HepG2 (cell line): ENCODE data around the gene UBALD1. TPM values are rescaled to one million over a fixed set of nuclear protein-coding genes. Genes with fewer than 3 reads are reported as not detected.
A peak's percentile ranks its signal among the peaks of the same experiment; 100 is the strongest.

Experiments
- CERS6 ChIP-seq: sonication (generic); formaldehyde crosslinking; IDR thresholded peaks from 2 replicates; pipeline ENCODE4 v1.5.0; 2020; ENCODE audit warnings: missing genetic modification reagents
- HDAC2 ChIP-seq: sonication (generic); formaldehyde crosslinking; IDR thresholded peaks from 2 replicates; pipeline ENCODE4 v1.4.0; 2020; ENCODE audit warnings: missing genetic modification reagents
- HES4 ChIP-seq: sonication (generic); formaldehyde crosslinking; IDR thresholded peaks from 2 replicates; pipeline ENCODE4 v1.9.0; 2021; ENCODE audit warnings: mild to moderate bottlenecking, missing genetic modification reagents, borderline replicate concordance
- HOXD1 ChIP-seq: sonication (generic); formaldehyde crosslinking; IDR thresholded peaks from 2 replicates; pipeline ENCODE4 v1.5.0; 2020; ENCODE audit warnings: missing genetic modification reagents
- KLF11 ChIP-seq: IDR thresholded peaks from 2 replicates; pipeline ENCODE4 v1.6.1; 2016; ENCODE audit warnings: missing compliant biosample characterization
- KLF9 ChIP-seq: IDR thresholded peaks from 2 replicates; pipeline ENCODE4 v1.6.1; 2016; ENCODE audit warnings: low read depth
- PCBP1 ChIP-seq: fragments of 200-400 bp; formaldehyde crosslinking; IDR thresholded peaks from 2 replicates; pipeline ENCODE4 v1.6.1; 2017; ENCODE audit warnings: mild to moderate bottlenecking, low read depth, low read length, borderline replicate concordance
- SAFB2 ChIP-seq: sonication (generic); formaldehyde crosslinking; IDR thresholded peaks from 2 replicates; pipeline ENCODE4 v1.5.1; 2020; ENCODE audit warnings: missing genetic modification reagents, low read depth, mild to moderate bottlenecking, borderline replicate concordance
- TEAD3 ChIP-seq: optimal IDR thresholded peaks from 2 replicates; pipeline ENCODE3; 2016; ENCODE audit warnings: borderline replicate concordance
- THAP9 ChIP-seq: sonication (generic); formaldehyde crosslinking; IDR thresholded peaks from 2 replicates; pipeline ENCODE4; 2020; ENCODE audit warnings: missing genetic modification reagents, mild to moderate bottlenecking, borderline replicate concordance
- WIZ ChIP-seq: sonication (generic); formaldehyde crosslinking; IDR thresholded peaks from 2 replicates; pipeline ENCODE4 v1.5.1; 2020; ENCODE audit warnings: mild to moderate bottlenecking, missing genetic modification reagents
- ZMYM4 ChIP-seq: sonication (generic); formaldehyde crosslinking; IDR thresholded peaks from 2 replicates; pipeline ENCODE4 v1.8.1; 2023; ENCODE audit warnings: mild to moderate bottlenecking, missing genetic modification reagents
- ZNF224 ChIP-seq: sonication (generic); formaldehyde crosslinking; IDR thresholded peaks from 2 replicates; pipeline ENCODE4 v1.5.0; 2020; ENCODE audit warnings: mild to moderate bottlenecking, missing genetic modification reagents
- ZNF280B ChIP-seq: sonication (generic); formaldehyde crosslinking; IDR thresholded peaks from 2 replicates; pipeline ENCODE4 v1.5.0; 2020; ENCODE audit warnings: missing genetic modification reagents, mild to moderate bottlenecking, borderline replicate concordance
- ZNF3 ChIP-seq: IDR thresholded peaks from 2 replicates; pipeline ENCODE4 v1.7.0; 2017; ENCODE audit warnings: inconsistent platforms
- ZNF362 ChIP-seq: sonication (generic); formaldehyde crosslinking; IDR thresholded peaks from 2 replicates; pipeline ENCODE4 v1.4.0; 2020; ENCODE audit warnings: missing genetic modification reagents, mild to moderate bottlenecking, borderline replicate concordance
- ZNF572 ChIP-seq: sonication (generic); formaldehyde crosslinking; IDR thresholded peaks from 2 replicates; pipeline ENCODE4 v1.5.1; 2020; ENCODE audit warnings: mild to moderate bottlenecking, missing genetic modification reagents
- ZNF660 ChIP-seq: sonication (generic); formaldehyde crosslinking; IDR thresholded peaks from 2 replicates; pipeline ENCODE4 v1.5.1; 2020; ENCODE audit warnings: mild to moderate bottlenecking, low read depth, missing genetic modification reagents, borderline replicate concordance
- ZNF83 ChIP-seq: sonication (generic); formaldehyde crosslinking; IDR thresholded peaks from 2 replicates; pipeline ENCODE4 v1.4.0; 2020; ENCODE audit warnings: missing genetic modification reagents, mild to moderate bottlenecking, borderline replicate concordance
- ZSCAN31 ChIP-seq: sonication (generic); formaldehyde crosslinking; IDR thresholded peaks from 2 replicates; pipeline ENCODE4 v1.5.0; 2020; ENCODE audit warnings: low read depth, mild to moderate bottlenecking, missing genetic modification reagents
- polyA plus RNA-seq, 8 experiments: library from polyadenylated mRNA; depleted of rRNA in 3 of 8; stranded (reverse) in 7 of 8; unstranded in 1 of 8; fragments of >200 nt; fragmentation: Illumina TruSeq in 4 of 8; extraction: Trizol in 4 of 8; gene quantifications; 2 replicates each; pipeline versions ENCODE4 v1.2.1 to v1.2.3, GENCODE V29; 2011 to 2016; ENCODE audit warnings: low read depth in 4 of 8, missing spikeins in 1 of 8, mixed read lengths in 1 of 8; ENCODE audit not compliant: insufficient read depth in 1 of 8
- total RNA-seq, 5 experiments: library from RNA; depleted of rRNA; stranded (reverse); fragments of >200 nt; fragmentation: Illumina TruSeq; extraction: Trizol; gene quantifications; 2 replicates each; pipeline ENCODE4 v1.2.3, GENCODE V29; 2016; ENCODE audit warnings: low read depth in 1 of 5

UBALD1 gene
- total and polyA plus RNA-seq, 2 of the 13 experiments (the other 11 are each of a cell fraction or from before 2014, with no cell fraction given): 6.8 to 12.3 TPM

- TF ChIP-seq ZNF224 (0 out of 2 replicates have a peak, but pooled peaks have one; percentile 9), WIZ (CRISPR knock-in tag) (no peak), ZNF3 (CRISPR knock-in tag) (no peak), HES4 (CRISPR knock-in tag) (peak; percentile 40; the same call in 1 of the 2 replicates), THAP9 (no peak), CERS6 (CRISPR knock-in tag) (no peak), ZMYM4 (CRISPR knock-in tag) (no peak), TEAD3 (CRISPR knock-in tag) (no peak), SAFB2 (no peak), HOXD1 (CRISPR knock-in tag) (no peak), PCBP1 (no peak), ZSCAN31 (no peak), KLF11 (no peak), KLF9 (CRISPR knock-in tag) (no peak), ZNF572 (no peak), ZNF362 (CRISPR knock-in tag) (no peak), HDAC2 (0 out of 2 replicates have a peak, but pooled peaks have one; percentile 4), ZNF83 (CRISPR knock-in tag) (no peak), ZNF280B (CRISPR knock-in tag) (peak; percentile 13; the same call in 1 of the 2 replicates), ZNF660 (CRISPR knock-in tag) (no peak)
Measured at GRCh38 chr16:4615384-4616046, 827 bp upstream of the UBALD1 start (continued).
